Measurements from ENCODE around the gene USH1C.

Gene USH1C

GRCh38 chr11:17568944-17569343 is 24.7 kb upstream of the USH1C start:
- no peak for DNase-seq

- DNase-seq = no peak
These were observed 20.4 kb upstream of the USH1C start for GRCh38 chr11:17564687-17565042.

GRCh38 chr11:17563961-17564686 is 19.9 kb upstream of the USH1C start:
- no peak for DNase-seq

DNA sequence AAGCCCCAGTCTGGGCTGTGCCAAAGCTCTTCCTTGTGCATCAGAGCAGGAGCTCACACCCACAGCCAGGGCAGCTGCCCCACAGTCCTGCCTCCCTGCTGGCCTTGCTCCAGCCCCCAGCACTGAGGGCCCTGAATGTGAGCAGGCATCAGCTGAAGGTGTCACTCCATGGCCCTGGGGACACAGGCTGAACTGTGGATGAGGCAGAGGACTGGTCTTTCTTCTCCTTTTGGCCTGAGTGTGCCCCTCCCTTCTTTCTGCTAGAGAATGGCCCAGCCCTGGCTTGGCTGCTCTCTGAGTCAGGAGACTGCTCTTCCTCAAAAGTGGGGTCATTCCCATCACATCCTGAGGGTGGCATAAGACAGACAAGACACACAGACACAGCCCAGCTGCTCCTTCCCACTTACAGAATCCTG is 19.0 kb upstream of the USH1C start:
- DNase-seq = no peak

DNA sequence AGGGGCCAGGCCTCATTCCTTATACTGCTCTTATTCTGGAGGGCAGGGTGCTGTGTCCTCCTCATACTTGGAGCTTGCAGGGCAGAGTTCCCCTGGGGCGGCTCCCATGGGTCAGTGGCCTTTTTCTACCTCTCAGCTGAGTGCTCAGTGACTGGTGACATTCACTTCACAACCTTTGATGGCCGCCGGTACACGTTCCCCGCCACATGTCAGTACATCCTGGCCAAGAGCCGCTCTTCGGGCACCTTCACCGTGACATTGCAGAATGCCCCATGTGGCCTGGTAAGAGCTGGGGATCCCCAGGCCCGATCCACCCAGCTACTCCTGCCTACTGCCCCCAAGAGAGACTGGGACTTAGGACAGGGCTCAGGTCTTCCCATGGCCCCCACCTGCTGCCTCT is 17.3 kb upstream of the USH1C start:
- DNase-seq = no peak

GRCh38 chr11:17561111-17561415 is 16.8 kb upstream of the USH1C start:
- DNase-seq = no peak

GRCh38 chr11:17560281-17561110 is 16.3 kb upstream of the USH1C start:
- no peak for DNase-seq

DNA sequence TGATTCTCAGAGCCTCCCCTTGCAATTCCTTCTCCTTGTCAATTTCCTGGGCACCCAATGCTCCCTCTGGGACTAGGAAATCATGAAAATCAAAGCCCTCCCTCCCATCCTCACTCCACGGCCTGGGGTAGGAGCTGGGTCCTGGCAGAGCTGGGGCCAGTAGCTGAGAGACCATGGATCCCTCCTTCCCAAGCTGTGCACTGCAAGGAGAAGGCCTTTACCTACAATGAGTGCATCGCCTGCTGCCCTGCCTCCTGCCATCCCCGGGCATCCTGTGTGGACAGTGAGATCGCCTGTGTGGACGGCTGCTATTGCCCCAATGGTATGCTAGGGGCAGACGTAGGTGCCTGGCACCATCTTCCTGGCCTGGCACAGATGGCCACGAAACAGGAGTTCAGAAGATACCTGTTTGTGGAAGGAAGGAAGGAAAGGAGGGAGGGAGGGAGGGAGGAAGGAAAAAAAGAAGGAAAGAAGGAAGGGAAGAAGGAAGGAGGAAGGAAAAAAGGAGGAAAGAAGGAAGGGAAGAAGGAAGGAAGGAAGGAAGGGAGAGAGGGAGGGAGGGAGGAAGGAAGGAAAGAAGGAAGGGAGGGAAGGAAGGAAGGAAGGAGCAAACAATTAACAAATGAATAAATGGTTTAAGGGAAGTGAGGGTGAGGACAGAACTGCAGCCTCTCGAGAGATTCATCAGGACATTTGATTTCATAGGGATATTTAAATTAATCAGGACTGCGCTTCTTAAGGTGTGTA is 15.3 kb upstream of the USH1C start:
- no peak for DNase-seq

- no peak for DNase-seq
These were observed 14.7 kb upstream of the USH1C start for GRCh38 chr11:17558916-17559315.

- no peak for DNase-seq
These were observed 14.0 kb upstream of the USH1C start for GRCh38 chr11:17558025-17558780.

DNA sequence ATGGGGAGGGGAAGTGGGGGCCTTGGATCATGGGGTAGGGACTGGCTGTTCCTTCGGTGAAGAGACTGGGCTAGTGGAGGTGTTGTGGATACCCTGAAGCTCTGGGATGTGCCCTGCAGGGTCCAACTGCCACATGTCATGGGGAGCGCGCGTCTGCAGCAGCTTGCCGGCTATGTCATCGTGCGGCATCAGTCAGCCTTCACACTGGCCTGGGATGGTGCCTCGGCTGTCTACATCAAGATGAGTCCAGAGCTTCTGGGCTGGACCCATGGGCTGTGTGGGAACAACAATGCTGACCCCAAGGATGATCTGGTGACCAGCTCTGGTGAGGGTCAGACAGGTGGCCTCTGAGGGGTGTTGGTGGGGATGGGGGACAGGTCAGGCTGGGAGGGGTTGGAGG is 12.8 kb upstream of the USH1C start:
- no peak for DNase-seq

GRCh38 chr11:17554487-17554886 is 10.3 kb upstream of the USH1C start:
- DNase-seq = no peak

DNA sequence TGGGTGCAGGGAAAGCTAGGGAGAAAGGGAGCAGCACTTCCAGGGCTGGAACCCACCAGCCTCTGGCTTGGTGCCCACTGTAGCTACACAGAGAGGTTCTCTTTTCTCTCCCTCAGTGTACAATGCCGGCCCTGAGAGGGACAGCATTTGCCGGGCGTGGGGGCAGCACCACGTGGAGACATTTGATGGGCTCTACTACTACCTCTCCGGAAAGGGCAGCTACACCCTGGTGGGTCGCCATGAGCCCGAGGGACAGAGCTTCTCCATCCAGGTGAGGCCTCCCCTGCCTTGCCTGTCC is 9.0 kb upstream of the USH1C start:
- DNase-seq = no peak

DNA sequence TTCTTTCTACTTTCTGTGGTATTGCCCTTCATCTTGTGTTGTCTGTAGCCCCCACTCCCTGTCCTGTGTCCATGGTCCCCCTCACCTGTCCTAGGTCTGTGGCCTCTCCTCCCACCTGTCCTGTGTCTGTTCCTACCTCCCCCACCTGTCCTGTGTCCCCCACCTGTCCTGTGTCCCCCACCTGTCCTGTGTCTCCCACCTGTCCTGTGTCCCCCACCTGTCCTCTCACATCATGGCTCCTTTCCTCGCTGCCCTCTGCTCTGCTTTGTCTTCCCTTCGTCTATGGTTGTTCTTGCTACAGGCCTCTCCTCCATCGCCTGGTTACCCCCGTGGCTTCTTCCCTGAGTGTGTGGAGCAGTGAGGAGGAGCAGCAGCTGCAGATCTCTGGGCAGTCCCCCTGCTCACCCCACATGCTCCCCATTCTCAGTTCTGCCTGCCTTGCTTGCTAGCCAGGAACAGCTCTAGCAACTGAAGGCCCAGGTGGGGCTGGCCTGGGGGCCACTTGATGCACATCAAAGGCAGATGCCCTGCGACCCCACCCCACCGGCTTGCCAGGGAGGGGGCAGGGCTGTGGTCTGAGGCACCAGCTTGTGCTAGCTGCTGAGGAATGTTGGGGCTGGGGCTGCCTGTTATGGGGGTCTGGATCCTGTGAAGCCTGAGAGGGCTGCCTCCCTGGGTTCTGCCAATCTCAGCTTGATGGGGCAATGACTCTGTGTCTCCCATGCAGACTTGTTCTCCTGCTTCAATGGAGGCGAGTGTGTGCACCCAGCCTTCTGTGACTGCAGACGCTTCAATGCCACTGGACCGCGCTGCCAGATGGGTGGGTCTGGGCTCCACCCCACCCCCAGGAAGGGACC is 8.4 kb upstream of the USH1C start:
- no peak for DNase-seq

DNA sequence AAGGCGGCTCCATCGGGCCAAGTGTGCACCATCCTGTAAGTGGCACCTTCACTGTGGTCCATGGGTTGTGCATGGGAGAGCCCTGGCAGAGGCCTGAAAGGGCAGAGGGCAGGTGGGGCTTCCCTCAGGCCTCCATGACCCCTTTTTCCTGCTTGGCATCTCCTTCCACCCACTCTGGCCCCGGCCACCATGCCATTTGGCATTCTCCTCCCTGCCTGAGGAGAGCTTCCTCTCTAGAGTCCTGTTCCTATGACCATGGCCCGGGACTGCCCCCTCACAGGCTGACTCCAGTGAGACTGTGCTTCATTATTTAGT is 7.8 kb upstream of the USH1C start:
- DNase-seq = no peak

- no peak for DNase-seq
These were observed 7.3 kb upstream of the USH1C start for GRCh38 chr11:17551347-17552040.

- no peak for DNase-seq
These were observed 6.5 kb upstream of the USH1C start for GRCh38 chr11:17550450-17551346.

- no peak for DNase-seq
These were observed 4.2 kb upstream of the USH1C start for GRCh38 chr11:17548444-17548843.

- no peak for DNase-seq
These were observed 3.7 kb upstream of the USH1C start for GRCh38 chr11:17547932-17548331.

DNA sequence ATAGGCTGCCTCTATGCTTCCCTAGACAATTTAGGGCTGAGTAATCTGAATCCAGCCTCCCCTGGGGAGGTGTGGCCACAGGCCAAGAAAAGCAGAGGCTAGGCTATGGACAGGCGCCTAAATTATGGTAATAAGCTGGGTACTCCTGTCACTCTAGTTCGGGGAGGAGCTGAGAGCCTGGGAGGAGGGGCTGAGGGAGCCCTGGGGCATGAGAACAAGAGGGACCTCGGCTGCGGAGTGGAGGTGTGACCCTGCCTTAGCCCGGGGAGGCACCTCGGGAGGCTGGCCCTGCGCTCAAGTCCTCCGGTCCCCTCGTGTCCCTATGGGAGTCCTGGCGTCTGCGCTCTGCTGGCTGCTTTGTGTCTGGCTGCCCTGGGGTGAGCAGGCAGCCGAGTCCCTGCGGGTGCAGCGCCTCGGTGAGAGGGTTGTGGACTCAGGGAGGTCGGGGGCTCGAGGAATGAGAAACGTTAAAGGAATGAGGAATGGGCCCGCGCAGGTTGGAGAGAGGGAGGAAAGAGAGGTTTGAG is 2.9 kb upstream of the USH1C start, which contains the start of gene OTOG:
Gene OTOG, plus strand, starts transcription at position 209 of the 527 bp plus-strand sequence. Its CDS starts 114 bp downstream, at position 323.
- no peak for DNase-seq

- no peak for DNase-seq
These were observed 2.0 kb upstream of the USH1C start for GRCh38 chr11:17546240-17546639.
